Left ventricle myocardium inferior (tissue), 1 donor: ENCODE measurements around the gene LTBP1. TPM values are rescaled to one million over a fixed set of nuclear protein-coding genes. Genes with fewer than 3 reads are reported as not detected.

Source experiments
- DNase-seq: peaks from one replicate; pipeline ENCODE4 v3.0.0-alpha.2; 2020
- H3K27ac ChIP-seq: fragments of 200-600 bp; replicated peaks from 2 replicates; pipeline ENCODE4 v1.8.0; 2021
- H3K27me3 ChIP-seq: fragments of 200-600 bp; 2 replicates; pipeline ENCODE4 v1.8.0; 2021; ENCODE audit warnings: low read depth
- H3K36me3 ChIP-seq: fragments of 200-600 bp; 2 replicates; pipeline ENCODE4 v1.8.0; 2021
- H3K4me1 ChIP-seq: fragments of 200-600 bp; 2 replicates; pipeline ENCODE4 v1.8.0; 2021
- H3K4me3 ChIP-seq: fragments of 200-600 bp; 2 replicates; pipeline ENCODE4 v1.8.0; 2021; ENCODE audit warnings: mild to moderate bottlenecking, moderate library complexity
- H3K9me3 ChIP-seq: fragments of 200-600 bp; replicated peaks from 2 replicates; pipeline ENCODE4 v1.8.0; 2021
- CTCF ChIP-seq: fragments of 200-600 bp; IDR thresholded peaks from 2 replicates; pipeline ENCODE4 v1.8.0; 2021; ENCODE audit warnings: antibody characterized with exemption, mild to moderate bottlenecking, borderline replicate concordance
- intact Hi-C: fragments of 100-400 bp; cut with micrococcal nuclease; formaldehyde crosslinking; loops from one replicate; pipeline ENCODE4 v1.11.0; 2022
- total RNA-seq: library from RNA; stranded (reverse); fragmentation: NEBNext Ultra II Directional; extraction: Animal tissue kit (Norgen Biotek cat#: 25700); gene quantifications from one replicate; pipeline ENCODE4 v1.2.1, GENCODE V29; 2021
- donor health status: DM: no; HTN: yes; CAD: no; lungs with severe emphysema.

The LTBP1 gene
- total RNA-seq, 1 donor from 2014 or later = 88.9 TPM

GRCh38 chr2:33015421-33016142, 68.8 kb downstream of the LTBP1 start:
- TF ChIP-seq CTCF = no peak
- peaks cover 54% of the 10 kb centered on the region for H3K4me1 ChIP-seq
- H3K27me3 ChIP-seq = no peaks in the 10 kb centered on the region
- no peak overlapping the region for H3K4me3 ChIP-seq
- peak overlapping the region; percentile 84 for H3K27ac ChIP-seq
- no peak for DNase-seq
- intact Hi-C loops = no loop called here
- no peaks in the 10 kb centered on the region for H3K36me3 ChIP-seq
- no peaks in the 10 kb centered on the region for H3K9me3 ChIP-seq

GRCh38 chr2:33018271-33018670, 71.5 kb downstream of the LTBP1 start:
- peaks cover 70% of the 10 kb centered on the region for H3K4me1 ChIP-seq
- H3K9me3 ChIP-seq = no peaks in the 10 kb centered on the region
- DNase-seq = no peak
- intact Hi-C loops = no loop called here
- TF ChIP-seq CTCF = no peak
- H3K4me3 ChIP-seq = no peak overlapping the region
- H3K27me3 ChIP-seq = no peaks in the 10 kb centered on the region
- H3K36me3 ChIP-seq = no peaks in the 10 kb centered on the region
- peak overlapping the region; percentile 64 for H3K27ac ChIP-seq

- no peak for TF ChIP-seq CTCF
- peaks cover 64% of the 10 kb centered on the region for H3K4me1 ChIP-seq
- H3K36me3 ChIP-seq = peaks cover 6% of the 10 kb centered on the region
- no peaks in the 10 kb centered on the region for H3K27me3 ChIP-seq
- no peak for DNase-seq
- peak overlapping the region; percentile 64 for H3K27ac ChIP-seq
- peaks cover 6% of the 10 kb centered on the region for H3K9me3 ChIP-seq
- intact Hi-C loops = no loop called here
- H3K4me3 ChIP-seq = no peak overlapping the region
These were observed 73.0 kb downstream of the LTBP1 start for GRCh38 chr2:33019796-33020195.

- H3K9me3 ChIP-seq = peaks cover 10% of the 10 kb centered on the region
- no peak for TF ChIP-seq CTCF
- intact Hi-C loops = no loop called here
These were observed 74.1 kb downstream of the LTBP1 start for GRCh38 chr2:33020883-33021282.

GRCh38 chr2:33021542-33022227, 74.9 kb downstream of the LTBP1 start:
- no peaks in the 10 kb centered on the region for H3K27me3 ChIP-seq
- peak overlapping the region; percentile 75 for H3K27ac ChIP-seq
- peak overlapping the region; percentile 13 for H3K4me3 ChIP-seq

More at GRCh38 chr2:33020883-33021282, 74.1 kb downstream of the LTBP1 start:
- no peaks in the 10 kb centered on the region for H3K27me3 ChIP-seq
- peak overlapping the region; percentile 13 for H3K4me3 ChIP-seq
- H3K27ac ChIP-seq = peak overlapping the region; percentile 75
- DNase-seq = no peak
- H3K36me3 ChIP-seq = peaks cover 7% of the 10 kb centered on the region
- peaks cover 55% of the 10 kb centered on the region for H3K4me1 ChIP-seq

More at GRCh38 chr2:33021542-33022227, 74.9 kb downstream of the LTBP1 start:
- Histone ChIP-seq H3K9me3 (peaks cover 10% of the 10 kb centered on the region), H3K4me1 (peaks cover 47% of the 10 kb centered on the region), H3K36me3 (peaks cover 7% of the 10 kb centered on the region)
- no peak for TF ChIP-seq CTCF
- DNase-seq = no peak
- intact Hi-C loops = no loop called here
